HEK293T (cell line): ENCODE results near the gene MED1.

Experiments
- ARNT ChIP-seq: fragments of 450-650 bp; IDR thresholded peaks from 2 replicates; pipeline ENCODE4 v1.6.1; 2017; ENCODE audit warnings: mild to moderate bottlenecking
- BHLHE40 ChIP-seq: fragments of 450-650 bp; IDR thresholded peaks from 2 replicates; pipeline ENCODE4 v1.6.1; 2016; ENCODE audit warnings: mild to moderate bottlenecking, moderate library complexity, borderline replicate concordance
- ELF4 ChIP-seq: fragments of 450-650 bp; IDR thresholded peaks from 2 replicates; pipeline ENCODE4 v1.6.1; 2017; ENCODE audit warnings: antibody characterized with exemption
- HDGF ChIP-seq: fragments of 450-650 bp; IDR thresholded peaks from 2 replicates; pipeline ENCODE4 v1.6.1; 2017; ENCODE audit warnings: antibody characterized with exemption, borderline replicate concordance
- SUZ12 ChIP-seq: fragments of 450-650 bp; IDR thresholded peaks from 2 replicates; pipeline ENCODE4 v1.6.1; 2016; ENCODE audit warnings: mild to moderate bottlenecking
- ZNF384 ChIP-seq: fragments of 450-650 bp; IDR thresholded peaks from 2 replicates; pipeline ENCODE4 v1.6.1; 2016

DNA sequence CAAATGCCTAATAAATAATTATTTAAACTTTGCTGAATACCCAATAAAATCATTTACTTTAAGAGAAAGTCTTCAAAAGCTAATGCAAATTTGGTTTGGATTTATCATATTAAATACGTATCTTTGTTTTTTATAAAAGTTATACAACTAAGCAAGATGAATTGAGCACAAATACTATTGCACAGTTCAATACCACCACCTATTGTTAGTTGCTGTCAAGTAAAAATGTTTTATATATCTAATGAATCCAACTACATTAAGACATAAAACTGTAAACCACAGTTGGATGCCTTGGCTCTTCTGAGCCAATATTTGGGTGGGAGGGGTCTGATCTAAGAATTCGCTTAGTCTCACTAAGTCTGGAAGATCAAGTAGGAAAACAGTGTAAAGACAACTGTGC is 57.3 kb downstream of the MED1 start:
- no peak for TF ChIP-seq ELF4
- no peak for TF ChIP-seq SUZ12
- TF ChIP-seq ZNF384, result no peak
- TF ChIP-seq ARNT, result no peak
- TF ChIP-seq HDGF, result no peak
- TF ChIP-seq BHLHE40, result no peak
